Endothelial cell of umbilical vein (primary cell): ENCODE results near the gene GSTT4. TPM values are rescaled to one million over a fixed set of nuclear protein-coding genes. Genes with fewer than 3 reads are reported as not detected.

ENCODE experiments used
- BruUV-seq: library from RNA; stranded (reverse); fragments of 400-500 nt; replicated peaks from 2 replicates; lab custom pipeline; 2021; lab: Mats Ljungman, UMichigan
- CTCF ChIA-PET: fragments of 300-600, 350-600 bp; sonication (Branson Sonifier 250); formaldehyde crosslinking; loops from one replicate; lab custom pipeline; 2021; ENCODE audit warnings: antibody characterized with exemption, inconsistent platforms; lab: Charles Lee
- POLR2A ChIA-PET: fragments of 300-600, 350-600 bp; sonication (Branson Sonifier 250); formaldehyde crosslinking; loops from one replicate; lab custom pipeline; 2021; ENCODE audit warnings: antibody characterized with exemption, inconsistent platforms; lab: Charles Lee
- DNase-seq: peaks from one replicate; pipeline ENCODE4 v3.0.0-alpha.2; 2011; ENCODE audit warnings: low read depth, low spot score
- FAIRE-seq: peaks from 2 replicates; lab custom pipeline; 2011; peaks lifted over from hg19 to GRCh38; lab: Jason Lieb, UNC
- H2AFZ ChIP-seq: 2 replicates; pipeline ENCODE4 v1.6.0; 2012; ENCODE audit warnings: low read depth, low read length, control low read depth, inconsistent platforms
- H3K27ac ChIP-seq: 2 replicates; pipeline ENCODE4 v1.5.1; 2011; ENCODE audit warnings: low read depth, mild to moderate bottlenecking, control low read depth, low read length, moderate library complexity; ENCODE audit not compliant: insufficient read depth
- H3K27me3 ChIP-seq, 2 experiments: 2 replicates each; pipeline versions ENCODE4 v1.6.0 to v1.6.1; 2011; ENCODE audit warnings: low read length in 2 of 2, mixed read lengths in 1 of 2; ENCODE audit not compliant: control insufficient read depth in 2 of 2, insufficient read depth in 2 of 2
- H3K36me3 ChIP-seq, 2 experiments: 2 replicates in 1 of 2; 3 replicates in 1 of 2; pipeline ENCODE4 v1.5.1; 2011; ENCODE audit warnings: low read length in 2 of 2, mild to moderate bottlenecking in 1 of 2, moderate library complexity in 1 of 2; ENCODE audit not compliant: control insufficient read depth in 2 of 2, insufficient read depth in 2 of 2; ENCODE audit errors: extremely low read depth in 1 of 2
- H3K4me1 ChIP-seq: 3 replicates; pipeline ENCODE4 v1.5.1; 2011; ENCODE audit warnings: mild to moderate bottlenecking, low read length; ENCODE audit not compliant: control insufficient read depth, insufficient read depth; ENCODE audit errors: extremely low read depth
- H3K4me2 ChIP-seq: 2 replicates; pipeline ENCODE4 v1.6.1; 2011; ENCODE audit warnings: low read length, control low read depth, mixed read lengths; ENCODE audit not compliant: insufficient read depth
- H3K4me3 ChIP-seq, 3 experiments: fragments of 200-600 bp in 1 of 3; sonication (generic), shearing (Covaris generic) in 1 of 3; replicated peaks in 1 of 3; 2 replicates each; pipeline ENCODE4 v1.5.1; 2011 to 2016; ENCODE audit warnings: control low read depth in 3 of 3, low read length in 3 of 3, mild to moderate bottlenecking in 2 of 3, inconsistent platforms in 1 of 3, low read depth in 1 of 3, moderate library complexity in 1 of 3; ENCODE audit not compliant: insufficient read depth in 1 of 3
- H3K79me2 ChIP-seq: 2 replicates; pipeline ENCODE4 v1.6.0; 2012; ENCODE audit warnings: low read length, inconsistent platforms; ENCODE audit not compliant: control insufficient read depth, insufficient read depth
- H3K9ac ChIP-seq: replicated peaks from 2 replicates; pipeline ENCODE3; 2011; ENCODE audit warnings: low read length, control low read depth; ENCODE audit not compliant: insufficient read depth; ENCODE audit errors: extremely low read depth
- H3K9me1 ChIP-seq: replicated peaks from 3 replicates; pipeline ENCODE4 v1.6.0; 2011; ENCODE audit warnings: mild to moderate bottlenecking, low read length; ENCODE audit not compliant: control insufficient read depth, insufficient read depth; ENCODE audit errors: extremely low read depth
- H3K9me3 ChIP-seq: replicated peaks from 2 replicates; pipeline ENCODE4 v1.5.1; 2012; ENCODE audit warnings: low read length, inconsistent platforms; ENCODE audit not compliant: control insufficient read depth, insufficient read depth
- H4K20me1 ChIP-seq: replicated peaks from 2 replicates; pipeline ENCODE3; 2011; ENCODE audit warnings: mild to moderate bottlenecking, low read length; ENCODE audit not compliant: control insufficient read depth, insufficient read depth; ENCODE audit errors: extremely low read depth
- EZH2 ChIP-seq: IDR thresholded peaks from 2 replicates; pipeline ENCODE4 v1.6.1; 2012; ENCODE audit warnings: borderline replicate concordance, low read depth, mild to moderate bottlenecking, moderate library complexity, low read length, inconsistent platforms; ENCODE audit not compliant: severe bottlenecking
- FOS ChIP-seq: IDR thresholded peaks from 2 replicates; pipeline ENCODE4 v1.6.1; 2011; ENCODE audit warnings: mild to moderate bottlenecking, low read length, moderate library complexity, borderline replicate concordance; ENCODE audit not compliant: insufficient read depth
- GATA2 ChIP-seq: IDR thresholded peaks from 2 replicates; pipeline ENCODE4 v1.7.0; 2011; ENCODE audit warnings: low read depth, mild to moderate bottlenecking, moderate library complexity, mixed read lengths, low read length; ENCODE audit not compliant: insufficient read length, insufficient read depth
- JUN ChIP-seq: IDR thresholded peaks from 2 replicates; pipeline ENCODE4 v1.6.1; 2011; ENCODE audit warnings: borderline replicate concordance, low read depth; ENCODE audit not compliant: insufficient read length, insufficient read depth
- MAX ChIP-seq: IDR thresholded peaks from 2 replicates; pipeline ENCODE4 v1.6.1; 2011; ENCODE audit not compliant: insufficient read depth, insufficient read length
- MYC ChIP-seq: IDR thresholded peaks from one replicate; pipeline ENCODE4 v1.6.1; 2011; ENCODE audit warnings: mild to moderate bottlenecking, low read depth, low read length
- POLR2A ChIP-seq: IDR thresholded peaks from 2 replicates; pipeline ENCODE4 v1.6.1; 2012; ENCODE audit warnings: low read depth, mild to moderate bottlenecking, control low read depth, low read length
- POLR2AphosphoS5 ChIP-seq: IDR thresholded peaks from 2 replicates; pipeline ENCODE4 v1.6.1; 2012; ENCODE audit warnings: low read depth, mild to moderate bottlenecking, control low read depth, low read length, moderate library complexity; ENCODE audit not compliant: insufficient read depth
- dilution Hi-C: fragments of 300-500 bp; cut with MboI; formaldehyde crosslinking; loops from one replicate; pipeline ENCODE4 v1.15.0; 2019; ENCODE audit warnings: low sequenced_read_pairs; ENCODE audit not compliant: extremely low pct_ligation_motif_present
- intact Hi-C: fragments of 100-400 bp; cut with micrococcal nuclease; formaldehyde crosslinking; loops from one replicate; pipeline ENCODE4 v1.10.0; 2022
- polyA plus RNA-seq, 4 experiments: library from polyadenylated mRNA; depleted of rRNA in 3 of 4; stranded (reverse) in 3 of 4; unstranded in 1 of 4; fragments of >200 nt; gene quantifications; 2 replicates each; pipeline versions ENCODE4 v1.2.1 to v1.2.3, GENCODE V29; 2011 to 2012; ENCODE audit warnings: missing spikeins in 1 of 4
- total RNA-seq: library from RNA; stranded (reverse); gene quantifications from 2 replicates; pipeline ENCODE4 v1.2.3, GENCODE V29; 2021
- TF ChIP-seq, protein P1 (sequence below), 2 donors: IDR thresholded peaks; 1 replicate in 1 of 2; 2 replicates in 1 of 2; pipeline ENCODE4 v1.5.1; 2011; ENCODE audit warnings: low read length in 2 of 2, mild to moderate bottlenecking in 2 of 2, moderate library complexity in 2 of 2, control low read depth in 1 of 2, inconsistent platforms in 1 of 2, low read depth in 1 of 2; ENCODE audit not compliant: insufficient read depth in 1 of 2; ENCODE audit errors: extremely low read depth in 1 of 2

The GSTT4 gene
- total and polyA plus RNA-seq, 2 donors (not counting 3 experiments of a cell fraction or from before 2014, with no cell fraction given): not detected

GRCh38 chr22:24054356-24054755 is 49.1 kb upstream of the GSTT4 start:
- TF ChIP-seq FOS: no peak
- no peak for TF ChIP-seq POLR2AphosphoS5
- no peak for TF ChIP-seq EZH2
- no peak for TF ChIP-seq POLR2A
- TF ChIP-seq GATA2: no peak
- TF ChIP-seq MYC: no peak
- TF ChIP-seq MAX: no peak
- TF ChIP-seq, protein P1, sequence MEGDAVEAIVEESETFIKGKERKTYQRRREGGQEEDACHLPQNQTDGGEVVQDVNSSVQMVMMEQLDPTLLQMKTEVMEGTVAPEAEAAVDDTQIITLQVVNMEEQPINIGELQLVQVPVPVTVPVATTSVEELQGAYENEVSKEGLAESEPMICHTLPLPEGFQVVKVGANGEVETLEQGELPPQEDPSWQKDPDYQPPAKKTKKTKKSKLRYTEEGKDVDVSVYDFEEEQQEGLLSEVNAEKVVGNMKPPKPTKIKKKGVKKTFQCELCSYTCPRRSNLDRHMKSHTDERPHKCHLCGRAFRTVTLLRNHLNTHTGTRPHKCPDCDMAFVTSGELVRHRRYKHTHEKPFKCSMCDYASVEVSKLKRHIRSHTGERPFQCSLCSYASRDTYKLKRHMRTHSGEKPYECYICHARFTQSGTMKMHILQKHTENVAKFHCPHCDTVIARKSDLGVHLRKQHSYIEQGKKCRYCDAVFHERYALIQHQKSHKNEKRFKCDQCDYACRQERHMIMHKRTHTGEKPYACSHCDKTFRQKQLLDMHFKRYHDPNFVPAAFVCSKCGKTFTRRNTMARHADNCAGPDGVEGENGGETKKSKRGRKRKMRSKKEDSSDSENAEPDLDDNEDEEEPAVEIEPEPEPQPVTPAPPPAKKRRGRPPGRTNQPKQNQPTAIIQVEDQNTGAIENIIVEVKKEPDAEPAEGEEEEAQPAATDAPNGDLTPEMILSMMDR (IDR thresholded peaks at IDR 0.05; ENCODE audit: extremely low read depth in 1 of 2, insufficient read depth in 1 of 2, low read depth in 1 of 2, low read length in 2 of 2): no peak
- no peak for TF ChIP-seq JUN
- H3K27me3 ChIP-seq: no peaks in the 10 kb centered on the region
- no peak overlapping the region for H3K9ac ChIP-seq
- ChIA-PET CTCF (interaction anchor here (0.9 to 1.1 kb wide), 2 partner anchors 9 to 121 kb away, joined by 3 read pairs; no protein-coding TSS in a partner anchor), POLR2A (no interaction called here)
- FAIRE-seq: no peak
- H2AFZ ChIP-seq: no peak overlapping the region
- H4K20me1 ChIP-seq: no peaks in the 10 kb centered on the region
- H3K36me3 ChIP-seq: peaks cover 7 to 26% of the 10 kb centered on the region in 2 experiments
- no peaks in the 10 kb centered on the region for H3K79me2 ChIP-seq
- dilution Hi-C loops (no loop called here), intact Hi-C loops (no loop called here)
- H3K27ac ChIP-seq: no peak overlapping the region
- H3K4me3 ChIP-seq: no peak overlapping the region
- BruUV-seq: no TSS peak
- DNase-seq: no peak
- no peak overlapping the region for H3K4me2 ChIP-seq
- no peaks in the 10 kb centered on the region for H3K9me3 ChIP-seq
- no peaks in the 10 kb centered on the region for H3K9me1 ChIP-seq
- H3K4me1 ChIP-seq: peaks cover 10% of the 10 kb centered on the region
